GDM1 (cell line): ENCODE data around the gene KIF12.
A peak's percentile ranks its signal among the peaks of the same experiment; 100 is the strongest.

Experiments used
- DNase-seq: peaks from one replicate; lab custom pipeline; 2025; lab: John Stamatoyannopoulos, UW

Gene KIF12

DNA sequence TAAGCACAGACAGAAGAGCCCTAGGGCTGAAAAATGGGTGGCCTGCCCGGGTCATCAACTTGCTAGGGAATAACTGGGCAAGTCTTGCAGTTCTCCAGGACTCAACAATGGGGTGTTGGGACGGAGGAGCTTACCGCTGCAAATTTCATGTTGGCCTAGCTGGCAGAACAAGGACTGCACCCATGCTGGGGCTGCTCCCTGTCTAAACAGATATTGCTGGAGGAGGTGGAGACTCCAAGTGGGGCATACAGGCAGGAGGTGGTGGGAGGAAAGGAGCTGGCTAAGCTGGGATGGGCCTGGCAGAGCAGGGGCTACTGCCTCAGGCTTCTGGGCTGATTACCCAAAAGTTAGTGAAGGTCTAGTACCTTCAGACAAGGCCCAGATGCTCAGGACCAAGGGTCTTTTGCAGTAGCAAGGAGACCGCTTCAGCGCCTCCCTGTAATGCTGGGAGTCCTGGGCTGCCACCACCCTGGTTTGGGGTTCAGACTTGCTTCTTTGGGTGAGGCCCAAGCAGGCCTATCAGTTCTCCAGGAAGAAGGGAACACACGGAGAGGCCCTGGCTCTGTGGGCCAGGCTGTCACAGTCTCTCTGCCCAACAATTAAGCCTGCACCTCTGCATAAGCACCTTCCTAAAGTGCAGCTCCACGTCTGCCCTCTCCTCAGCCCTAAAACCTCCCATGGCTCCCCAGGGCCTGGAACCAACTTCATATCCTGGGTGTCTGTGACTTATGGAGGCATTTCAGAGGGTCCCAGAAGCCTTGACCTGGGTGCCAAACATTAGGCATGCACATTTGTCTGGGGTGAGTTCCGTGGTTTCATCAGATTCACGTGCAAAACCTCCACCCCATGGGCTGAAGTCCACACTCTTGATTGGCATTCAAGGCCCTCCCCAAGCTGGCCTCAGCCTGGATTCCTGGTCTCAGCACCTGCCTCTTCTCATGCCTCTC is 24.2 kb upstream of the KIF12 start:
- DNase-seq, result no peak

DNA sequence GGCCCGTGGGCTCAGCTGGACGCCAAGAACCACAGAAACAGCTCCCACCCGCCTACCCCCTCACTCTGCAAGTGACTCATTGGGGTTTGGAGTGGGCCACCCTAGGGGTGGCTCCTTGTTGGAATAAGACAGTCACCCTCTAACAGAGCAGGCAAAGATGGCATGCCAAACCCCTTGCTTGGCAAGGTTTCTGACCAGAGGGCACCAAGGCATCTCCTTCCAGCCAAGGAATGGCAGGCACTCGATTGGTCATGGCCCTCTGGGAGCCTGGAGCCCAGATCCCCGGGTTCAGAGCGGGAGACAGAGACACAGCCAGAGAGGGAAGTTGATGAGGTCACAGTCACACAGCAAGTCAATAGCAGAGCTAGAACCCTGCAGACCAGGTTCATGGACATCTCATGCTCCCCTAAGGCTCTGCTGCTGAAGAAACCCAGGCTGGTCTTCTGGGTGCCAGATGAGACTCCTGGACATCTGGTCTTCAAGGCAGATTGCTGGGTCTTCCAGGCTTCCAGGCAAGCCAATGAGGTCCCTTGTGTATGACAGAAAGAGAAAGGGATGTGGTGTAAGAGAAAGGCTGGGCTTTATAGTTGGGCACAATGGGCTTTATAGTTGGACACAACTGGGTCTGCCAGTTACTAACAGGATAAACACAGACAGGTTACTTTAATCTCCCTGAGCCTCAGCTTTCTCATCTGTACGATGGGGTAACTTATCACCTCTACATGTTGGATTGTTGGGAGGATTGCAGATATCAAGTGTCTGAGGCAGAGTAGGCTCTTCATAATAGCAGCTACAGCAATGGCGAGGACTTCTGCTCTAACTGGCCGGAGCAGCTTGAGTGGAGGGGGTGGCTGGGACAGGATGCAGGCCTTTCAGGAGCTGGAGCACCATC is 23.3 kb upstream of the KIF12 start:
- no peak for DNase-seq

DNA sequence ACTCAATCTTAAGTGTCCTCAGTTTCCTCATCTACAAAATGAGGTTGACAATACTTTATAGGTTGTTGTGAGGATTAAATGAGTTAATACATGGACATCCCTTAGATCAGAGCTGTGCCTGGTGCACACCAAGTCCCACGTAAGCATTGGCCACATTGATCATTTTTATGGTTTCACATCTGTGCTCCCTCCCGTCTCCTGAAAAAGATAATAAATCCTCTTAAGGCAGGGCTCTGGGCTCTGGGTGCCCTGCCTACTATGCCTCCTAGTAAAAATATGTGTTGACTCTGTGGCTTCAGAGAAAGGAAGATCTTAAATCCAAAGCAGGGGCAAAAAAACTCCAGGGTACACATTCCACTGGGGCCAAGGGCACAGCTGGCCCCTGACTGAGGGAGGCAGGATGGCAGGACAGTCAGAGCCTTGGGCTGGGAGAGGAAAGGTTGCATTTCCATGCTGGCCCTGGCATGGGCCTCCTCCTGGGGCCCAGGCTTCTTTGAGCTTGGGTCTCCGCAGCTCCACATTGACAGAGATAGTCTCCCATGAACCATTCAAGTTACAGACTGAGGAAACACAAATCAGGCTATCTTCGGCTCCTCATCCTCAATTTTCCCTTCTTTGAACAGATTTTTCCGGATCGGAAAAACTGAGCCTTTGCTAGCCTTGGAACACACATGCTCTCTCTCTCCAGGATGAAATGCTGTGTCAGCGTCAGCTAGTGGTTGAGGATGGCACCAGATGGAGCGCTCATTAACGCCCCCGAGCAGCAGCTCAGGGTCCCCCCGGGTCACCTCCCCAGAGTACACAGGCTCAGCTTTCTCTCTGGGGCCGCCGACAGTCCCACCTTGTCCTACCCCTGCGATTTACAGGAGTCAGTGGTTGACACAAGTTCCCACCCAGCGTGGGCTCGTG is 22.4 kb upstream of the KIF12 start:
- no peak for DNase-seq

DNA sequence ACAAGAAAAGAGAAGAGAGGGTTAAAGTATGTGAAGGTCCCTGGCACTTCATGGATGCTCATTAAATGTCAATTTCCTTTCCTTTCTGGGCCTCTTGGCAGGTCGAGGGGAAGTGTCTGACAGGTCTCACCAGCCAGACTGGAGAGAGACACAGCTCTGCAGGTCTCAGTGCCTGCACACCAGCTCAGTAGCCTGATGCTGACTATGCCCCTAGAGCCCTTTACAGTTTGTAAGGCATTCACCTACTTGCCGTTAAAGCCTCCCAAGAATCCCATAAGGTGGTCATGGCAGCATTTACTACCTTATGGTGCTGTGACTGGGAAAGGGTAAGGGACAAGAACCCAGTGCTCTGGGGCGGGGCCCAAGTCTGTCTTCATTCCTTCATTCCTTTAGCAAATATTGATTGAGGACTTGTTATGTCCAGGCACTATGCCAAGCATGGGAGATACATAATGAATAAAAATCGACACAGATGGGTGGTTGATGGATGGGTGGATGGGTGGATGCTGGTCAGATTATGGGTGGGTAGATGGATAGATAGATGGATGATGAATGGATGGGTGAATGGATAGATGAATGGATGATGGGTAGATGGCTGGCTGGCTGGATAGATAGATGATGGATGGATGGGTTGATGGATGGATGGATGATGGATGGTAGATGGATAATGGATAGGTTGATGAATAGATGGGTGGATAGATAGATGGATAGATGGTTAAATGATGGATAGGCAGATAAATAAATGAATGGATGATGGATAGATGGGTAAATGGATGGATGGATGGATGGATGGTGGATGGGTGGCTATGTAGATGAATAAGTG is 21.3 kb upstream of the KIF12 start:
- no peak for DNase-seq

DNA sequence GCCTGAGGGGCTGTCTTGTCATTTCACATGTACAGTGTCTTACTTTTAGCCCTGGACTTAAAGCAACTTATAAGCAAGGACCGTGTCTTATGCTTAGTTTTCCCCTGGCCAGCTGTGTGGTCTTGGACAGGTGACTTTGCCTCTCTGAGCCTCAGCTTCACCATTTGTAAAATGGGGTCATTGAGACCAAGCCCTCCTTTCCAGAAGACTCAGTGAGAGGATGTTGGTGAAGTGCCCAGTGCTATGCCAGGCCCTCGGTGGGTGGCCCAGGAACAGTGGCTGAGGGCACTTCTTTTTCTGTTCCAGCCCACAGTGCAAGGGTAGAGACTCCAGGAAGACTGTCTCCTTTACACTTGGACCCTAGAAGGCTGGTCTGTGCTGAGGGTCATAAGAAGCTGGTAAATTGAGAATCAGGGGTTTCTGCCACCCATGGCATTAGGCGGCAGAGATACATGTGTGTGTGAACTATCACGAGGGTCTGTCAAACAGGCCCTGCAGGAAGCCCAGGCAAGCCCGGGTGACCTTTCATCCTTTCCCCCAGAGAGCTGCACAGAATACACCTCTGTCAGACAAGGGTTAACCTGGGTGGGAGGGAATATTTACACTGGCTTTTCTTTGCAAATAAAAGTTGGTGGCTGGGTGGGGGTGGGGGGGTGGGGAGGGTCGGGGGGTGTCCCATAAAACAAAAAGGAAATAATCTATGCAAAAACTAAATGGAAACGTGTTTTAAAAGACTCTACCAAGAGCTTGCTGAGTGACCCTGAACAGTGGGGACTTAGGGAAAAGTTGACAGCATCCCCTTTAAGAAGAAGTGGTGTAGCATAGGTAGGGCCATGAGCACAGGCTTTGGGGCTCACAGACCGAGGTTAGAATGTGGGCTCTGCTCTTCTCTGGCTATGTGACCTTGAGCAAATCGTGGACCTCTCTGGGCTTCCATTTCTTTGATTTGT is 20.4 kb upstream of the KIF12 start:
- DNase-seq, result no peak

DNA sequence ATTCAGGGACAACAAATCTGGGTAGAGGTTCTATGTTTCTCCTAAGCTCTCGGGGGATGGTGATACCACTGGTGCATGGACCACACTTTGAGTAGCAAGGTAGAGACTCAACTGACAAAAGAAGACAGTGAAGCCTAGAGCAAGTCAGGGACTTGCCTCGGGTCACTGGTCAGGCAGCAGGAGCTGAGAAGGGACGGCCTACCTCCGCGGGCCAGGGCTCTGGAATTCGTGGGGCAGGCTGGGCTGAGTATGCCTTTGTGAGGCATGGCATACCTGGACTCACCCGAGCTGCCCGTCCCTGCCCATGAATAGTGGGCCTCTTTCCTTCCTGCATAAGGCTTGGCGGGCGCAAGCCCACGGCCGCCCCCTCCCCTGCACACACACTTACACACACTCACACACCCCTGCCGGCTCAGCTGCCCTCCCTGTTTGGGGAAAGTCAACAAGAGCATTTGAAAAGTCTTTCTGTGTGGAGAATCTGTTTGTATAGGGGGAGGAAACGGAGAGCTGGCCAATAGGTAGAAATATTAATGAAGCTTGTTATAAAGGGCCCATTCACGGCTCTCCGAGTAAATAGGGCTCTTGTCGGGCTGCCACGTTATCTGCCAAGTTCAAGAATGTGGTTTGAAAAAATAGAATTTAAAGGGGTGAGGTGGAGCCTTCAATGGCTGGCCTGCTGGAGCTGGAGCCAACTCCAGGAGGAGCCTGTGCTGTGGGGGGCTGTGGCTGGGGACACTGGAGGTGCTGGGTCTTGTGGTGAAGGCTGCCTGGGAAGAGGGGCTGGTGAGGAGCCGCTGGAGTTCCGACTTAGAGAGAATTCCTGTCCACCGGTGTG is 19.1 kb upstream of the KIF12 start:
- DNase-seq, result no peak

DNA sequence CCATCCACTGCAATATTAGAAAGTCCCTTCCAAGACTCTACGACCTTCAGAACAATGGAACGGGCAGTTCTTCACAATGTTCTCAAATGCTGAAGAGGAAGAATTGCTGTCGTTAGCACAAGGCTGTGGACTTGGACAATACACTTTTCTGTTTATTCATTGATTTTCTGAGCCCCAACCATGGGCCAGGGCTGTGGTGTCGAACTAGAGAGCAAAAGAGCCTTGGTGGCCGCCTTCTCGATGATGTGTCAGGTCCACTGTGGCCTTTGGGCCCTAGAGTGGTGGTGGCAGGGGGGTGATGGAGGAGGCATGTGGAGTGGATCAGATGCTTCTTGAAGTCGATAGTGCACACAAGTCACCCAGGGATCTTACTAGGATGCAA is 18.5 kb upstream of the KIF12 start:
- DNase-seq, result no peak

DNA sequence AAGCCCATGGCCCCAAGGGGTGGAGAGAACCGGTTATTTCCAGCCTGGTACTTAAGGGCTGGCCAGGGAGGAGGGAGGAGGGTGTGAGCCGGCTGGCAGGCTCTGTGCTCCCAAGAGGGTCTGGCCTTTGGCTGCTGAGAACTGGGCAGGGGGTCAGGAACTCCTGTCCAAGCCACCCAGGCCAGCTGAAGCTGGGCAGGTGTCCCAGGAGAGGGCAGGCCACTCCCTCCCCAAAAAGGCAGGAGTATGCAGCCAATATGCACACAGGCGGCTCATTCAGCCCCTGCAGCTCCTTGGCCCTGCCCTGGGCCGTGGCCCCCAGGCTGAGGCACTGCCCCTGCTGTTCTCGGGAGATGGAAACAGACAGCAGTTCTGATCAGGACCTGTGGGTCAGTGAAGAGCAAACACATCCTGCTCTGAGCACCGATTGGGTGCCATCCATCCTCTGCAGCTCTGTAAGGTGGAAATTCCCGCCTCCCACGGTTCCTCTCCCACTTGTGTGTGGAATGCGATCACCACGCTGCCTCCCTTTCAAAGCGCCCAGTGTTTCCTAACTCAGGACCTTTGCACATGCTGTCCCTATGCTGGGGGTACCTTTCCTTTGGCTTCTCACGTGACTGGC is 17.1 kb upstream of the KIF12 start:
- DNase-seq, result no peak

DNA sequence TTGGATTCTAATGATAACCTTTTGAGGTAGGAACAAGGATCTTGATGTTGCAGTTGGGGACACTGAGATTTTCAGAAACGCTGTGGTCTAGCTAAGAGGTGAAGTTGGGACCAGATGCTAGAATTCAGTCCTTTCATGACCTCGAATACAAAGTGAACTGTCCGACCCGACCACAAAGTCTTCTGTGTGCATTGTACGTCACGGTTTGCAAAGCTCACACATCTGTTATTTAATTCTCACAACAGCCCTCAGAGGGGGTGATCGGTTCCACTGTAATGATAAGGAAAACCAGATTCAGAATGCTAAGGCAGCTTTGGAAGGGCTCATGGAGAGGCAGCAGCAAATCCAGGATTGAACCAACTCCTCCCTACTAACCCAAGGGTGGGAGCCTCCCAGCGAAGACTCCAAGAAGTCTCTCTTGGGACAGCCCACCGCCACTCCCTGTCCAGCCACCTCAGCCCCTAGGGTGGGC is 16.6 kb upstream of the KIF12 start:
- DNase-seq, result no peak

DNA sequence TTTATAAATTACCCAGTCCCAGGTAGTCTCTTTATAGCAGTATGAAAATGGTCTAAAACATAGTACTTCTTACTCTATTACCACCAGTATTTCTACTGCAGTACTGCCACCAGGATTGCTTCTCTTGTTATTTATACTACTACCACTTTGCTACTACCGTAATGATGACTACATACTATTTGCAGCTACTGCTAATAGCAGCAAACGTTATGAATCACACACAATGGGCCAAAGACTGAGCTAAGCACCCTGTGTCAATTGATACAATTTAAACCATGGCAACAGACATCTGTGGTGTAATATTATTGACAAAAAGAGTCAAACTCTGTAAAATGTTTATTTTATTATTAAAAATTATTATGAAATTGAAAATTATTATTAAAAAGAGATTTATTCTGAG is 15.3 kb upstream of the KIF12 start:
- no peak for DNase-seq

DNA sequence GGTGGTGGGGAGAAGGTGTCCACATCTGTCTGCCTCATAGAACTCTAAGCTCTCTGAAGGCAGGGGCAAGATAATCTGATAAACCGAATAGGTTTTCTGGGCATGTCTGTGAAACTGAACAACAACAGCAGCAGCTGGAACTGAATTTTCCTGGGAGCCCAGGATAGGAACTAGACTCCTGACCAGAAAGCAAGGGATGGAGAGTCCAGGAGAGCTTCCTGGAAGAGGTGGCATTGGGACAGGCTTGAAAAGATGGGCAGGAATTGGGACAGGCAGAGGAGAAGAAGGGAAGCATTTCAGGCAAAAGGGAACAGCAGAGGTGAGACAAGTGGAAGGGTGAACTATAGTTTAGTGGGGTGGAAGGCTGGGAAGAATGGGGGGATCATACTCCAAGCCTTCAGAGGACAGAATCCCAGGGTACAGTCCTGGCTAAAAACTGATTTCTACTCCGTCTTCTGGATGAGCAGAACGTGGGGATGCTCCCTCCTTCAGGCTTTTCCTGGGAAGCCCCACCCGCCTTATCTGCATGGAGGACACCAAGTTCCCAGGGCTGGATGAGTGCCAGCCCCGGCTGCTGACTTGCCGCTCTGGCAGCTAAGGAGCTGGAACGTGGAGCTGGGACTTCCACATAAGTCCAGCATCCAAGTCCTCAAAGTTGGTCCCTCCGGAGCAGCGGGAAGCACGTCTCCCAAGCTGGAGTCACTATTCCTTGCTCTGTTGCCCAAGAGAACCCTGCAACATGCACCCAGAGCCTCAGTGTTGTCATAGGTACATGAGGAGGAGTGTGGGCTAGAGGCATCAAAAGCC is 13.9 kb upstream of the KIF12 start:
- no peak for DNase-seq

DNA sequence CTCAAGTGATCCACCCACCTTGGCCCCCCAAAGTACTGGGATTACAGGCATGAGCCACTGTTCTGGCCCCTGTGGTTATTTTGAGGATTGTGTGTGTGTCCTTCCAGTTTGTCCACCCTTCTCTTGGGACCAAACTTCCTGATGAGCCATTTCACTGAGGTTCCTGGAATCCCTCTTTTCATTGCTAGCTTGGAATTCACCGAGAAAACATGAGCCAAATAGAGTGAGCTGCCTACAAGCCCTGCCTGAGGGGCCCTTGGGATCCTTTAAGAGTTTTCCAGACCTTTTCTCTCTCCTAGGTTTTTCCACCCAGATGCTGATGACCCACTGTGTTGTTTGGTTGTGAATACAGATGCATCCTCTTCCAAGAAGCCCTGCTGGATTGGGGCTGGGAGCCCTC is 13.2 kb upstream of the KIF12 start:
- no peak for DNase-seq

DNA sequence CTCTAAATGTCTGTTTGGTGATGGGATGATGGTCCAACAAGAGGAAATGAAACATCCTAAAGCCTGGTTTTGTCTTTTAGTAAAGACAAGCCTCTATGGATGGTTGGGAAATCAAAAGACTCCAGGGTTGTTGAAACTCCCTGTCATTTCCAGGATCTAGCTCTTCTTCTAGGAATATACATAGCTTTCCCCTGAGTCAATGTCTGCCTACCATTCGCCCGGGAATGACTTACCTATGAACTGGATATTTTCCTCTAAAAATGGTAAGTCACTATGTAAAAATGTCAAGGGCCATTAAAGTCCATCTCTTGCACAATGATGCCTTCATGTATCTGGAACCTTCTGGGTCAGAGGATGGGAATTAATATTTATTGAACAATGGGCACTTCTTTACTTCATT is 11.1 kb upstream of the KIF12 start:
- no peak for DNase-seq

DNA sequence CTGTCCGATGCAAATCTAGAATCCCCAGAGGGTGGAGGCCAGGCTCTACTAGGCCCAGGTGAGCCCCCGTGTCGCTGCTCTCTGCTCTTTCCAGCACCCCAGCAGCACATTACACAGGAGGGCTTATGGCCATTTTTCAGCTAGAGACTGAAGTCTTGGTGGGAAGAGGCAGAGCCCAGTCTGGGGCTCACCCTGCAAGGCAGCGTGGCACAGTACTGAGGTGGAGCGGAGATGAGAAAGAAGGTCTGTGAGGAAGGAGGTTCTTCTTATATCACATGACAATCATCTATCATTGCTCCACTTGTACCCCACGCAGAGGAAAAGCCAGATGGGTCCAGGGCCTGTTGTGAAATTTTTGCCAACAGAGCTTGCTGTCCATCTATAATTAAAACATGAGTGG is 10.0 kb upstream of the KIF12 start:
- DNase-seq, result no peak

DNA sequence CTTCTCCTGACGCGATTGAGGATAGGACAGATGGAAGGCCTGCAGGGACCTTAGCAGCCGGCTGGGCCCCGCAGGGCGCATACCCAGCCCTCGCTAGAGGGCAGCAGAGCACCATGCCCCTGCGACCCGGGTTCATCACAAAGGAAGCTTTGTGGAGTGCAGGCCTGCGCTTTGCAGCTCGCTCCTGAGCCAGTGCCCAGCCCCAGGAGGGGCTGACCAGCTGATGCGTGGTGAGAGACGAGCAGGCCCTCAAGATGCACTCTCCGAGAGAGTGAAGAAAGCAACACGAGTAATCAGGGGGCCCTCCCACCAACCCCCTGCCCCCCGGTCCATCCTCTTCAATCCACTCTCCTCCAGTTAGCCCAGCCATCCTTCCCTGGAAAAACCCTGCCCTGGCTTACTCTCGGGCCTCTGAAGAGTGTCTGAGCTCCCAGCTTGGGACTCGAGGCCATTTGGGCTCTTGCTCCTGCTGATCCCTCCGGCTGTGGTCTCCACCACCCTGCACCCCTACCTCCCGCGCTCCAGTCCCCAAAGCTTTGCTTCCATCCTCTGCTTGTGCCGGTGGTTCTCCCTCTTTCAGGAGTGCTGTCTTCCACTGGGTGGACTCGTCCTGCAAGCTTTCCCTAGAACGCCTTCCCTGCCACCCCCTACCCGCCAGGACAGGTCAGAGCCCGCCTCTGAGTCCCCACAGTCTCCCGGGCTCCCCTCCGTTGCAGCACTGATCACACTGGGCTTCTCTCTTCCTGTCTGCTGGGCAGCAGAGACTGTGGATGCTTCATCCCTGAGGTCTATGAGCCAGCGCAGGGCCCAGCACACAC is 9.1 kb upstream of the KIF12 start:
- peak; percentile 52 for DNase-seq

DNA sequence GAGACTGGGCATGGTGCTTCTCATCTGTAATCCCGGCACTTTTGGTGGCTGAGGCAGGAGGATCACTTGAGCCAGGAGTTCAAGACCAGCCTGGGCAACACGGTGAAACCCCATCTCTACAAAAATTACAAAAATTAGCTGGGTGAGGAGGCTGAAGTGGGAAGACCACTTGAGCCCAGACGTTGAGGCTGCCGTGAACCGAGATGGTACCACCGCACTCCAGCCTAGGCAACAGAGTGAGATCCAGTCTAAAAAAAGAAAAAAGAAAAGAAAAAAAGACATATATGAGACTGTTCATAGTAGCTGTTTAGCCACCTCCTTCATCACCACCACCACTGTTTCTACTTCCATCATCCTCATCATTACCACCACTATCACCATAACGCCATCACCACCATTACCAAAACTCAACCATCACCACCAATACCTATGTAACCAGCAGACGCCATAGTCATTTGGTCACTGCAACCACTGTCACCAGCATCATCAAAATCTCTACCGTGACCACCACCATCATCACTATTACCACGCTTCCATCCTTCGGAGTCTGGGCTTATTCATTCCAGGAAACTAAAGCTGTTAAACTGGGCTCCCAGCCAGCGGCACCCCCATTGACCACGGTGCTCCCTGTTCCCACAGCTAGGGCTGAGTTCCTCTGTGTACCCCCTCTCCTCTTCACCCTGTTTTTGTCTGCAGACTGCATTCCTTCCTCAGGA is 8.4 kb upstream of the KIF12 start:
- DNase-seq, result no peak
